SK-N-SH treated with all-trans-retinoic acid at 6 μM for 48 hours (cell line): ENCODE results near the gene MRPS6.

ENCODE experiments used
- CREB5 ChIP-seq: fragments of 250-450 bp; sonication (Bioruptor Pico); IDR thresholded peaks from 2 replicates; pipeline ENCODE4 v1.5.1; 2020; ENCODE audit warnings: low read depth, mild to moderate bottlenecking, moderate library complexity
- CSRNP3 ChIP-seq: fragments of 250-450 bp; sonication (Bioruptor Pico); IDR thresholded peaks from 2 replicates; pipeline ENCODE4 v1.5.1; 2021; ENCODE audit warnings: mild to moderate bottlenecking, moderate library complexity
- PPARA ChIP-seq: fragments of 250-450 bp; sonication (Bioruptor Pico); IDR thresholded peaks from 2 replicates; pipeline ENCODE4 v1.5.0; 2020; ENCODE audit warnings: mild to moderate bottlenecking, borderline replicate concordance
- RARB ChIP-seq: fragments of 250-450 bp; sonication (Bioruptor Pico); IDR thresholded peaks from 2 replicates; pipeline ENCODE4 v1.8.0; 2021; ENCODE audit warnings: mild to moderate bottlenecking, moderate library complexity
- TOX ChIP-seq: fragments of 250-450 bp; sonication (Bioruptor Pico); IDR thresholded peaks from 2 replicates; pipeline ENCODE4 v1.8.0; 2021; ENCODE audit warnings: mild to moderate bottlenecking, moderate library complexity, borderline replicate concordance
- ZC3H10 ChIP-seq: fragments of 250-450 bp; sonication (Bioruptor Pico); IDR thresholded peaks from 2 replicates; pipeline ENCODE4 v1.5.1; 2021; ENCODE audit warnings: mild to moderate bottlenecking, moderate library complexity
- ZFP3 ChIP-seq: fragments of 250-450 bp; sonication (Bioruptor Pico); IDR thresholded peaks from 2 replicates; pipeline ENCODE4 v1.5.0; 2020; ENCODE audit warnings: mild to moderate bottlenecking, moderate library complexity
- ZFP30 ChIP-seq: fragments of 450-650 bp; formaldehyde crosslinking; IDR thresholded peaks from 2 replicates; pipeline ENCODE4 v1.5.0; 2022; ENCODE audit warnings: mild to moderate bottlenecking, moderate library complexity
- ZNF8 ChIP-seq: fragments of 450-650 bp; formaldehyde crosslinking; IDR thresholded peaks from 2 replicates; pipeline ENCODE4 v1.5.0; 2020; ENCODE audit warnings: mild to moderate bottlenecking, moderate library complexity

- no peak for TF ChIP-seq ZFP3
- TF ChIP-seq TOX: no peak
- no peak for TF ChIP-seq RARB (CRISPR knock-in tag)
- TF ChIP-seq ZC3H10 (CRISPR knock-in tag): no peak
- TF ChIP-seq CSRNP3: no peak
- TF ChIP-seq PPARA (CRISPR knock-in tag): no peak
- no peak for TF ChIP-seq ZNF8
- TF ChIP-seq CREB5 (CRISPR knock-in tag): no peak
- no peak for TF ChIP-seq ZFP30 (CRISPR knock-in tag)
Measured at GRCh38 chr21:34052171-34052570, 21.2 kb upstream of the MRPS6 start.
